Measurements from ENCODE around the gene HSD17B14. TPM values are rescaled to one million over a fixed set of nuclear protein-coding genes. Genes with fewer than 3 reads are reported as not detected.

Gene HSD17B14
- total and polyA plus RNA-seq, 2 of the 8 experiments (the other 6 are each of a cell fraction or from before 2014, with no cell fraction given) = 8.4 to 25.5 TPM

DNA sequence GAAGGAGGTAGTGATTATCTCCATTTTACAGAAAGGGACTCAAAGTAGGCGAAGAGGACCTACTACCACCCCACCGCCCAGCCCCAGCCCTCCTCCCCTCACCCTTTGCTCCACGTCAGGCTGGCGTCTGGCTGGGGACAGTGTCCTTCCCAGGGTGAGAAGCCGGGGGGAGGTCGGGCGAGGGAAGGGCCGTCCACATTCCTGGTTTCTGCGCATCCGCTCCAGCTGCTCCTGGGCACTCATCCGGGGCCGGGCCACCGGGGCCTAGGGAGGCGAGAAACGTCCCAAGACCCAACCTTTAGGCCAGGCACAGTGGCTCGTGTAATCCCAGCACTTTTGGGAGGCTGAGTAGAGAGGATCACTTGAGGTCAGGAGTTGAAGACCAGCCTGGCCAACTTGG, 4.8 kb upstream of the HSD17B14 start:
- H3K79me2 ChIP-seq (ENCODE audit: control insufficient read depth in 1 of 2, insufficient read depth in 2 of 2, low read length in 2 of 2) = no peaks in the 10 kb centered on the region
- no peak overlapping the region for H2AK5ac ChIP-seq (ENCODE audit: low read depth, low read length)
- no peak for DNase-seq (ENCODE audit: low read depth in 1 of 2, low spot score in 2 of 2)
- no peak overlapping the region for H2BK20ac ChIP-seq (ENCODE audit: low read length)
- H3K14ac ChIP-seq (ENCODE audit: insufficient read length) = no peak overlapping the region
- no peaks in the 10 kb centered on the region for H3K9me3 ChIP-seq (ENCODE audit: insufficient read depth in 2 of 2, low read depth in 1 of 2, low read length in 1 of 2)
- H3K23ac ChIP-seq (ENCODE audit: insufficient read length) = no peak overlapping the region
- peaks cover 0 to 12% (median 3%) of the 10 kb centered on the region in 4 experiments; a peak in 3 of 8 replicates for H3K36me3 ChIP-seq (ENCODE audit: control insufficient read depth in 2 of 4, insufficient read depth in 4 of 4, low read length in 3 of 4)
- TF ChIP-seq RNF2 (IDR thresholded peaks at IDR 0.05; ENCODE audit: borderline replicate concordance, low read depth, low read length, missing control alignments, poor library complexity, severe bottlenecking) (no peak), RBBP5 (IDR thresholded peaks at IDR 0.05; ENCODE audit: borderline replicate concordance, low read depth, low read length) (no peak), JUND (IDR thresholded peaks at IDR 0.05; ENCODE audit: low read length) (no peak), SIX5 (IDR thresholded peaks at IDR 0.05; ENCODE audit: low read depth, low read length) (no peak), CTBP2 (IDR thresholded peaks at IDR 0.05; ENCODE audit: borderline replicate concordance, insufficient read depth, insufficient read length, low read length) (no peak), BACH1 (IDR thresholded peaks at IDR 0.05; ENCODE audit: low read length) (no peak), RFX5 (IDR thresholded peaks at IDR 0.05; ENCODE audit: borderline replicate concordance, low read depth, low read length) (no peak), EP300 (IDR thresholded peaks at IDR 0.05; ENCODE audit: borderline replicate concordance in 1 of 2, low read depth in 2 of 2, low read length in 2 of 2) (no peak)
- TF ChIP-seq, protein P1, sequence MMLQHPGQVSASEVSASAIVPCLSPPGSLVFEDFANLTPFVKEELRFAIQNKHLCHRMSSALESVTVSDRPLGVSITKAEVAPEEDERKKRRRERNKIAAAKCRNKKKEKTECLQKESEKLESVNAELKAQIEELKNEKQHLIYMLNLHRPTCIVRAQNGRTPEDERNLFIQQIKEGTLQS (IDR thresholded peaks at IDR 0.05; ENCODE audit: insufficient read depth, low read depth, low read length) = no peak
- TF ChIP-seq, protein P2, sequence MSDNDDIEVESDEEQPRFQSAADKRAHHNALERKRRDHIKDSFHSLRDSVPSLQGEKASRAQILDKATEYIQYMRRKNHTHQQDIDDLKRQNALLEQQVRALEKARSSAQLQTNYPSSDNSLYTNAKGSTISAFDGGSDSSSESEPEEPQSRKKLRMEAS (IDR thresholded peaks at IDR 0.05) = no peak
- no peak overlapping the region for H3K4me3 ChIP-seq (ENCODE audit: extremely low read depth in 1 of 4, insufficient read depth in 2 of 4, low read depth in 3 of 4, low read length in 4 of 4)
- ChIA-PET POLR2A (ENCODE audit: partially characterized antibody) (interaction anchor here (0.6 to 1.6 kb wide), 2 partner anchors 31 to 148 kb away, joined by 3 to 5 read pairs; partner anchors contain the start of gene PPP1R15A), CTCF (ENCODE audit: partially characterized antibody) (interaction anchor here (0.7 to 7.8 kb wide), 12 partner anchors 9 to 165 kb away, joined by 3 to 231 read pairs (median 7); no protein-coding TSS in a partner anchor)
- no peaks in the 10 kb centered on the region for H3K79me1 ChIP-seq (ENCODE audit: low read depth, low read length)
- no peak overlapping the region for H2BK12ac ChIP-seq (ENCODE audit: low read depth, low read length)
- H4K91ac ChIP-seq (replicated peaks; ENCODE audit: insufficient read length, low read length) = no peak overlapping the region
- H4K5ac ChIP-seq (ENCODE audit: insufficient read length, low read depth, low read length) = no peak overlapping the region
- no peak overlapping the region for H2BK5ac ChIP-seq (ENCODE audit: low read depth, low read length)
- H4K8ac ChIP-seq (ENCODE audit: extremely low read depth, insufficient read depth, low read length) = no peak overlapping the region
- no peak overlapping the region for H3K56ac ChIP-seq (replicated peaks; ENCODE audit: insufficient read length, low read depth, low read length)
- no peak overlapping the region for H3K4me2 ChIP-seq (ENCODE audit: insufficient read depth in 1 of 2, low read depth in 2 of 2, low read length in 2 of 2)
- peaks cover 9% of the 10 kb centered on the region; the same call in 1 of the 2 replicates for H3K23me2 ChIP-seq (ENCODE audit: low read depth, low read length)
- no peaks in the 10 kb centered on the region for H4K20me1 ChIP-seq (replicated peaks in 1 of 2; ENCODE audit: control insufficient read depth in 1 of 2, insufficient read depth in 2 of 2, low read length in 2 of 2)
- H3K27me3 ChIP-seq (replicated peaks in 1 of 4; ENCODE audit: control insufficient read depth in 3 of 4, extremely low read depth in 1 of 4, insufficient read depth in 3 of 4, low read length in 3 of 4) = no peaks in the 10 kb centered on the region
- no peak overlapping the region for H3K4ac ChIP-seq (replicated peaks; ENCODE audit: insufficient read length, low read depth, low read length)
- no peak overlapping the region for H2AFZ ChIP-seq (ENCODE audit: low read length)
- H3K9ac ChIP-seq (replicated peaks in 1 of 4; ENCODE audit: extremely low read depth in 1 of 4, low read depth in 3 of 4, low read length in 3 of 4) = no peak overlapping the region
- H2BK120ac ChIP-seq (replicated peaks; ENCODE audit: low read depth, low read length) = no peak overlapping the region
- H3K18ac ChIP-seq (ENCODE audit: extremely low read depth, low read length) = no peak overlapping the region
- FAIRE-seq = no peak
- 92% methylated on average over 15 of the region's 16 CpGs; no CpG with 5 or more reads in 1 of the 2 experiments for WGBS, 2 experiments (ENCODE audit: extremely low coverage in 1 of 2, insufficient coverage in 1 of 2, insufficient read length in 1 of 2, insufficient replicate concordance in 2 of 2, low coverage in 1 of 2, low lambda C conversion rate in 2 of 2, missing lambda C conversion rate in 1 of 2)
- H3K4me1 ChIP-seq (replicated peaks in 1 of 4; ENCODE audit: control insufficient read depth in 3 of 4, insufficient read depth in 4 of 4, low read length in 3 of 4) = peaks cover 0 to 2% (median 0%) of the 10 kb centered on the region in 4 experiments; a peak in 2 of 7 replicates
- H3K27ac ChIP-seq (ENCODE audit: low read depth, low read length) = no peak overlapping the region
- no peak overlapping the region for H2BK15ac ChIP-seq (ENCODE audit: low read length)

Data from H1 (cell line).